GM19099 (cell line): Measurements from ENCODE around the gene HERC4.

Experiments
- POLR2A ChIP-seq: IDR thresholded peaks from 3 replicates; pipeline ENCODE4 v1.6.1; 2011; ENCODE audit warnings: low read depth; ENCODE audit not compliant: insufficient read length; ENCODE audit errors: extremely low read depth

The HERC4 gene

DNA sequence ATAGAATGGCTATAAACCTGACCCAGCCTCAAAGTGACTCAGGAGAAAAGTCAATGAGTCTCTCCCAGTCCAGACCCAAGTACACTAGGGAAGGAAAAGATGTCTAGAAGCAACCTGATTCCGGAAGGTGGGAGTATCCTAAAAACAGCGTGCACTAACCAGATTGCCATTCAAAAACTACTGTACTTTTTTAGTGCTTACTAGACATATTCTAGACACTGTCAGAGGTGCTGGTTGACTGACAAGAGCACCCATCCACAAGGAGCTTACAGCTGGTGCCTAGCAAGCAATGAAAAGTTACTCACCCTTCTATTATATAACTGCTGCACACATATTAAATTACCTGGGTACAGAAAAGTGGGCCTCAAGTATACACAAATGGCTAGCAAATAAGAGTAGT, 109.6 kb downstream of the HERC4 start:
- TF ChIP-seq POLR2A = no peak

DNA sequence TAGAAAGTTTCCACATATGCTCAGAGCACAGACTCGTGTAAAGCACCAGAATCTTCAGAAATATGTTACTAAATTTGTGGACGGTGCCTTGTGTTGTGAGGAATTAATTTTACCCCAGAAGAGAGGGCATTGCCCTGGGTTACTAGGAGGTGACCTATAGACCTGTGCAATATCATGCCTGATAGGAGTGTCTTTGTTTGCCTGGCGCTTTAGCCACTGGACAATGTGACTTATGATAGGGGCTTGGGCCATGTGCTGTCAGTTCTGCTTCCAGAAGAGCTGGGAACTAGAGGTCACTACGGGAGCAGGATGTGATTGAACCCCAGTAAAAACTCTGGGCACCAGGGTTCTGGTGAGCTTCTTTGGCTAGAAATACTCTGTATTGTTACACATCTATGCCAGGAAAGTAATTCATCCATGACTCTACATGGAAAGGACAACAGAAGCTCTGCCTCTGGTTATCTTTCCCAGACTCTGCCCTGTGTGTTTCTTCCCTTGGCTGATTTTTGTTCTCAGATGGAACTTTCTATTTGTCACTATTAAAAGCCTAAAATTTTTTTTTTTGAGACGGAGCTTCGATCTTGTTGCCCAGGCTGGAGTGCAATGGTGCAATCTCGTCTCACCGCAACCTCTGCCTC, 115.1 kb downstream of the HERC4 start:
- no peak for TF ChIP-seq POLR2A

DNA sequence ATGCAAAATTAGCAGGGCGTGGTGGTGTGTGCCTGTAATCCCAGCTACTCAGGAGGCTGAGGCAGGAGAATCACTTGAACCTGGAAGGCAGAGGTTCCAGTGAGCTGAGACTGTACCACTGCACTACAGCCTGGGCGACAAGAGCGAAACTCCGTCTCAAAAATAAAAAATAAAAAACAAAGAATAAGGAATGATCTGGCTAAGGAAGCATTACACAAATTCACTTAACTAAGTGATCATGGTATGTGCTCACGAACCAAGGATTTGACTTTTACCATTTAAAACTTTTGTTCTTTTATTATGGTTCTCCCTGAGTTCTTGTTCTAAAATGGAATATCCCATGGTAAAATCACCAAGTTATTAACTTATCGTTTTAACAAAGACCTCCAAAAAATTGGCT, 119.5 kb downstream of the HERC4 start:
- TF ChIP-seq POLR2A = no peak

DNA sequence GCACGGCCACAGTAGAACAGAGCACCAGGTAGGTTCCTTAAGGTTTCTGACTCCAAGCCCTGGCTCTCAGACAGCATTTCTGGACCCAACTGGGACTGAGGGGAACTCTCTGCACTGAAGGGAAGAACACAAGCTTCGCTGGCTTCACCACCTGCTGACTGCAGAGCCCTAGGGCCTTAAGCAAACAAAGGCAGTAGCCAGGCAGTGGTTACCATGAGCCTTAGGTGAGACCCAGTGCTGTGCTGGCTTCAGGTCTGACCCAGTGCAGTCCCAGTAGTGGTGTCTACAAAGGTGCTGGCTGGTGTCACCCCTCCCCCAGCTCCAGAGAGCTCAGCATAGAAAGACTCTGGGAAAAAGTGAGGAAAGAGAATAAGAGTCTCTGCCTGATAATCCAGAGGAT, 131.2 kb downstream of the HERC4 start:
- TF ChIP-seq POLR2A = no peak

DNA sequence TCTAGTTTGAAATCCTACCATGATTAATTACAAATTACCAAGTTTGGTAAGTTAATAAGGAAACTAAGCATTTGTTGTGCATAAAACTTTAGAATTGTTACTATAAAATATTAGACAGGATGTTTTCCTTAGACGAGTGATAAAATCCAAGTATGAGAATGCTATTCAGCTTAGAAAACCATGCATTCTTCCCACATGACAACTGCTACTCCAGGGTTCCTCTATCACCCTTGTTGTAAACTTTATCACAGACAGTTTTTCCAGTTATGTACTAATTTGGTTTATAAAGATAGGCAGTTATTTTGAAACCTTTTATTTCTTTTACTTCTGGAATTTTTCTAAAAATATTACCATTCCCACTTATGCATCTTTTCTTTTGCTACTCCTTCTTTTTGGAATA, 138.7 kb downstream of the HERC4 start:
- TF ChIP-seq POLR2A = no peak

DNA sequence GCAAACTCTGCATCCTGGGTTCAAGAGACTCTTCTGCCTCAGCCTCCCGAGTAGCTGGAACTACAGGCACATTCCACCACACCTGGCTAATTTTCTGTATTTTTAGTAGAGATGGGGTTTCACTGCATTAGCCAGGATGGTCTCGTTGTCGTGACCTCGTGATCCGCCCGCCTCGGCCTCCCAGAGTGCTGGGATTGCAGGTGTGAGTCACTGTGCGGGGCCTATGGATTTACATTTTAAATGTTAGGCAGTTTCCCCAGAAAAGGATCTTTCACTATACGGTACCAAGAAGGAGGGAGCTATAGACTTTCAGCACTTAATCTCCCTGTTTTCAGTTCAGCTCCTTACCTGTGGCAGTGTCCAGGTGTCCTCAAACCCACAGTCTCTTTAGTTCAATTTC, 139.9 kb downstream of the HERC4 start:
- no peak for TF ChIP-seq POLR2A

DNA sequence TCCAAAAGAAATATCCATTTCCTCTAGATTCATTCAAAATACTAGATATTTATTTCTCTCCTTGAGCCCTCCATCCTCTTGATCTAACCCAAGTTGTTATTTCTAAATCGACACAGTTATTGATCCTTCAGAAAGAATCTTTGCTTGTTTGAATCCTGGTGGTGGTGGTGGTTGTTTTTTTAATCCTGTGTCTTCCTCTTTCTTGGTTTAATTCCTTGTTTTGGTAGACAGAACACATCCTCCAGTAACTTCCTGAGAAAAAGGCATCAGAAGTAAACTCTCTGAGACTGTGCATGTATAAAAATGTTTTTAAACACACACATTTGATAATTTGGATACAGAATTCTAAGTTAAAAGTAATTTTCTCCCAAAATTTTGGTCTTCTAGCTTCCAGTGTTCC, 140.7 kb downstream of the HERC4 start:
- TF ChIP-seq POLR2A = no peak

DNA sequence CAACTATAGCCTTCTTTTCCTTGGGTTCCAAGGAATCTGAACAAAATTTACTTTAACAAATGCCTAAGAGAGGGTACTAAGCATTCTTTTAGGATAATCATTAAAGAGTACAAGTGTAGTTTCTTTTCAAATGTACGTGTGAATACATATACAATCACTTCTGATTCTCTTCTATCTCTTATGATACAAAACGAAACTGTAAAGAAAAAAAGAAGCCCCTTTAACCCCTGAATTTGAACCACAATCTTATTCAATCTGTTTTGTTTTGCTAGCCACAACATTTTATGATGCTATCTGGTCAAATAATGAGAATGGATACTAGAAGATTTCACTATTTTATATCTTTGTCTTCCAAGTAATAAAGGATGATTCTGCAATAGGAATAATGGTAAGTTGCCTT, 141.9 kb downstream of the HERC4 start:
- TF ChIP-seq POLR2A = no peak

DNA sequence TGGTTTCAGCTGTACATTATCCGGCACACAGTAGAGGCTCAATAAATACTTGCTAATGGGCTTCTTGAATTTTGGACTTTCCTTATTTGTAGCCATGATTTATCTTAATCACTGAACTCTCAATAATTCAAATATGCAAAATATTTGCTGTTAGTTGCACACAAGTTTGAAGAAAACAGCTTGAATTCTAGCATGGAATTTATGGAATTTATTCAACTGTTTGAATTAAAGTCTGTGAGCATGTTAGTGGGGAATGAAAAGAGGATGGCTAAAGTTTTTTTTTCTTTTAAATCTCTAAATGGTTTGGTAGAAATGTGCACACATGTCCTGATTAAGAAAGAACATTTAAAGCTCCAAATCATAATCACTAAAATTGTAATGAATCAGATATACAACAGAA, 148.1 kb downstream of the HERC4 start:
- no peak for TF ChIP-seq POLR2A

DNA sequence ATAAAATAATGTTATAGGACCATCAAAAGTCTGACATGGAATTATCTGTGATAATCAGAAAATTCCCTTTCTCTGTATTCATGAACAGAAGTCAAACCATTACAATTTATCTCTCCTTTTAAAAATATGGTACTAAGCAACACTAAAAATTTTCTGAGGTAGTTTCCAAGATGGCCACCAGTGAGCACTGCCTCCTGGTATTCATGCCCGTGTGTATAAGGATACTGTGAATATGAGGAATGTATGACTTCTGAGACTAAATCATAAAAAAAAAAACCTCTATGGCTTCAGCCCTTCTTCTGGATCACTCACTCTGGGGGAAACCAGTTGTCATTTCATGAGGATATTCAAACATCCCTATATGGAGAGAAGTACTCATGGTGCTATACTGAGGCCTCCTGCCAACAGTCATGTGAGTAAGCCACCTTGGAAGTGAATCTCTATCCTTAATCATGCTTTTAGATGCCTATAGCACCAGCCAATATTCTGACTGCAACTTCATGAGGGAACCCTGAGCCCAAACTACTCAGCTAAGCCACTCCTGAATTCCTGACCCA, 149.6 kb downstream of the HERC4 start:
- no peak for TF ChIP-seq POLR2A

DNA sequence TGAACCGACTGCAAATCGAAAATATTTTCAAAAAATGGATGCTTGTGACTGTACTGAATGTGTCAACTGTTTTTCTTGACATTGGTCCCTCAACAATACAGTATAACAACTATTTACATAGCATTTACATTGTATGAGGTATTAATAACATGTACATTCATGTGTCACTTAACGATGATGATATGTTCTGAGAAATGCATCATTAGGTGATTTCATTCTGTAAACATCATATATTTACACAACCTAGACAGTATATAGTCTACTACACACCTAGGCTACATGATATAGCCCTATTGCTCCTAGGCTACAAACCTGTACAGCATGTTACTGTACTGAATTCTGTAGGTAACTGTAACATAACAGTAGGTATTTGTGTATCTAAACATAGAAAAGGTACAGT, 150.9 kb downstream of the HERC4 start:
- TF ChIP-seq POLR2A = no peak

DNA sequence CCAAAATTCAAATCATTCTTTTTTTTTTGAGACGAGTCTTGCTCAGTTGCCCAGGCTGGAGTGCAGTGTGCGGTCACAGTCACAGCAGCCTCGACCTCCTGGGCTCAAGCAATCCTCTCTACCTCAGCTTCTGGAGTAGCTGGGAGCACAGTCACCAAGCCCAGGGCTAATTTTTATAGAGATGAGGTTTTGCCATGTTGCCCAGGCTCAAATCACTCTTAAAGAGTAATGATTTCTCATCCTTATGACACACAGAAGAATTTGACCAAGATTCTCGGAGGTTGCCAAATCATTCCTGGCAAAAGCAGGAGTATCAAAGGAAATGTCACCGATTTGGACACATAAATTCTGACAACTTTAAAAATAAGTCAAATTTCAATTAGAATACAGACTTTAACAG, 151.5 kb downstream of the HERC4 start:
- no peak for TF ChIP-seq POLR2A

DNA sequence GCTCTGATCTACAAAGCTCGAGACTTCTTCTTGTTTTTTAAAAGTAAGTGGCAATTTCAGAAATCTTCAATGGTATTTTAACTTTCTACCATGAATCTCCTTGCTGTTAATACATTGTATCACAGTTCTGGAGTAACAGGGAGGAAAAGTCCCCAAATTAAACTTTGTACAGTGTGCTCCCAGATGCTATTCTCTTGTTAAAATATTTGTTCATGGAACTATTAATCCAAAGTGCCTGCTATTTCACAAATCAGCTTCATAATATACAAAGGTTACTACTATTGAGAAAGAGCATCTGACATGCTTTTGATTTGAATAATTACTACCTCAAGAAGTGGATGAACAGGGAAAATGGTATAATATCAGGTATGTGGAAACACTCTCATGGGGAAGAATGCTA, 154.0 kb downstream of the HERC4 start:
- no peak for TF ChIP-seq POLR2A

DNA sequence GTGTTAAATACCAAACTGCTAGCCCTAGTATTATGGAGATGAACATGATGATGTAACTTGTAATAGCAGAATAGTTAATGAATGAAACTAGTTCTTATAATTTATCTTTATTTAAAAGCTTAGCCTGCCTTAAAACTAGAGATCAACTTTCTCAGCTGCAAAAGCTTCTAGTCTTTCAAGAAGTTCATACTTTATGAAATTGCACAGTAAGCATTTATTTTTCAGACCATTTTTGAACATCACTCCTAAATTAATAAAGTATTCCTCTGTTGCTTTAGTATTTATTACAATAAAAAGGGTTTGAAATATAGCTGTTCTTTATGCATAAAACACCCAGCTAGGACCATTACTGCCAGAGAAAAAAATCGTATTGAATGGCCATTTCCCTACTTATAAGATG, 157.4 kb downstream of the HERC4 start:
- TF ChIP-seq POLR2A = no peak

DNA sequence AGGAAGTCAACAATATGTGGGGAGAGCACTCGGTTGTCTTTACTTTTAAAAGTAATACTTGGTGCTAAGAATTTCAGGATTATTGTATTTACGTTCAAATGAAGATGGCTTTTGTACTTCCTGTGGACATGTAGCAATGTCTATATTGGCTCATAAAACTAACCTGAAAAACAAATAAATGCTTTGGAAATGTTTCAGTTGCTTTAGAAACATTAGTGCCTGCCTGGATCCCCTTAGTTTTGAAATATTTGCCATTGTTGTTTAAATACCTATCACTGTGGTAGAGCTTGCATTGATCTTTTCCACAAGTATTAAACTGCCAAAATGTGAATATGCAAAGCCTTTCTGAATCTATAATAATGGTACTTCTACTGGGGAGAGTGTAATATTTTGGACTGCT, 157.9 kb downstream of the HERC4 start:
- TF ChIP-seq POLR2A = no peak

DNA sequence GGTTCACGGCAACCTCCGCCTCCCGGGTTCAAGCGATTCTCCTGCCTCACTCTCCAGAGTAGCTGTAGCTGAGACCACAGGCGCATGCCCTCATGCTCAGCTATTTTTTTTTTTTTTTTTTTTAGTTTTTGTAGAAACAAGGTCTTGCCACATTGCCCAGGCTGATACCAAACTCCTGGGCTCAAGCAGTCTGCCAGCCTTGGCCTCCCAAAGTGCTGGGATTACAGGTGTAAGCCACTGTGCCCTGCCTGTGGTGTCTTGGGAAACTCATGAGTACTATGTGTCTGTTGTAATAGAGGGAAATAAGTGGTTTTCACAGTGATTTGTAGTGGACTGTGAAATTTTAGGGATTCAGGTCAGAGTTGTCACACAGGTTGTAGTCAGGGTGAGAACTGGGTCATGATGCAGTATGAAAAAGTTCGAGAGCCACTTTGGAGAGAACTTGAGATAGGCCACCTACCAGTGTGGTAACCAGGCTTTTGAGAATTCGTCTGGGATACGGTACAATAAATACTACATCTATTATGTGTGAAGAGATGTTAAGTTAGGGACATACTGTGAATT, 160.2 kb downstream of the HERC4 start:
- TF ChIP-seq POLR2A = no peak
